ENCODE results near the gene XYLB. TPM values are rescaled to one million over a fixed set of nuclear protein-coding genes. Genes with fewer than 3 reads are reported as not detected.

Gene XYLB
- 5.4 and 6.1 TPM in 2 replicates for total RNA-seq

DNA sequence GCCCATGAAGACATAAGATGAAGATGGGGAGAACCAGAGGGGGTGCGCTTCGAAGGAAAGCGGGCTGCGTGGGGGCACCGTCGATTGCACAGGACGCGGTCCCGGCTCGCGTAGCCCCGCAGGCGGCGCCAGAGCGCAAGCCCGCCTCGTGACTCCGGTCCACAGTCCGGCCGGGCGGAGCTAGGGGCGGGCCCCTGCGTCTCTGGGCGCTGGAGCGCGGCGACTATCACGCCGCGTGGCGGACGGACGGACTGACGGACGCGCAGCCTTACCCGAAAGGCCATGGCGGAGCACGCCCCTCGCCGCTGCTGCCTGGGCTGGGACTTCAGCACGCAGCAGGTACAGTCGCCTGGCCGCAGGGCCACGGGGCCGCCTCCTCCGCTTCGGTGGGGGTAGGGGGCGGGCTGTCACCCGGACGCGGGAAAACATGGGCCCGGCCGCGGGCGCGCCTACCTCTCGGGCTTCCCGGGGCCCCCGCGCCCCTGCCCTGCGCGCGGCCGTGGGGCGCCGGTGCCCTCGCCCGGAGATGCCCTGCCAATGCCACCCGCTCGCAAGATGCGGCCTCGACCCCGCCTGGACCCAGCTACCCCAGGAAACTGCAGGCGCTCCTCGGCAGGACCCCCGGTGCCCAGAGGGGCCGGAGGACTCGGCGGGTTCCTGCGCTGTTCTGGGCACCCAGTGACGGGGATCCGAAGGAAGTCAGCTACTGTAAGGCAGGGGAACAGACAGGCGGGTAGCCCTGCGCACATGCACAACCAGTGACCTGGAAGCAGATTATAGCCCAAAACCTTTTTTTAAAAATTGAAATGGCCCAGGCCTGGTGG lies at the start of gene XYLB:
XYLB (plus strand) TSS at position 199 of the 824 bp plus-strand sequence; CDS start at position 283, 84 bp downstream.

GRCh38 chr3:38453075-38453912 lies 106.7 kb downstream of the XYLB start, which contains the start of gene ACVR2B:
Gene ACVR2B, plus strand, starts transcription at chr3:38453890. Its CDS starts 433 bp downstream, at chr3:38454323.

Other genes starting within 250 kb of the XYLB start
- gene ACAA1, start 209.7 kb upstream of the XYLB start, total RNA-seq, result 31.0 and 35.2 TPM in 2 replicates
- gene MYD88, start 208.1 kb upstream of the XYLB start, total RNA-seq, result 11.9 and 12.5 TPM in 2 replicates
- gene OXSR1, start 181.2 kb upstream of the XYLB start, total RNA-seq, result 39.4 and 50.9 TPM in 2 replicates
- 0.22 and 0.25 TPM in 2 replicates for gene SLC22A13, start 81.0 kb upstream of the XYLB start, total RNA-seq
- gene SLC22A14, start 64.5 kb upstream of the XYLB start, total RNA-seq, result under 0.01 TPM in 1 of 2 replicates, not detected in the other
- 2.7 and 3.2 TPM in 2 replicates for gene ACVR2B, start 107.1 kb downstream of the XYLB start, total RNA-seq
- gene EXOG, start 149.6 kb downstream of the XYLB start, total RNA-seq, result 12.0 and 15.8 TPM in 2 replicates

Data from uterine smooth muscle cell (primary cell).